Lower leg skin (tissue), 3 donors: ENCODE data around the gene WDR62.

Experiments used
- POLR2A ChIP-seq, 2 donors: fragments of 450-650 bp; IDR thresholded peaks; one replicate each; pipeline ENCODE4 v1.6.1; 2016 to 2017; ENCODE audit warnings: antibody characterized with exemption in 2 of 2, mild to moderate bottlenecking in 1 of 2, moderate library complexity in 1 of 2
- TF ChIP-seq, protein P1 (sequence below), 3 donors: fragments of 450-650 bp; IDR thresholded peaks; one replicate each; pipeline ENCODE4 v1.5.1; 2016; ENCODE audit warnings: antibody characterized with exemption in 3 of 3, mild to moderate bottlenecking in 3 of 3, moderate library complexity in 2 of 3

DNA sequence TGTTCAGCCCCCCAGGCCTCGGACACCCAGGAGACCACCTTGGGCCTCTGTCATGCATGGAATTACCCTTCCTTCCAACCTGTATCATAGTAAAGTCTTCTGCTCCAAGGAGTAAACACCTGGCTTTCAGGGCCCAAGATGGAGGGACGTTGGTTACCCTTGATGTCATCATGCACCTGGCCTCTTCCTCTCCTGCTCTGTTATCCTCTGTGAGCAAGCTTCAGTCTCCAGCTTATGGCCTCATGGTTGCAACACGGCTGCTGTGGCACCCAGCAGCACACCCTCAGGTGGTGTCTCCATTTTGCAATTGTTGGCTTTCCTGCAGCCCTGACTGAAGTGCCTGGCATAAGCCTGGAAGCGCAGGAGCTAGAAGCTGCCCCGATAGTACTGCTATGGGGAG, 52.3 kb downstream of the WDR62 start:
- no peak for TF ChIP-seq POLR2A (IDR thresholded peaks at IDR 0.05)
- TF ChIP-seq, protein P1, sequence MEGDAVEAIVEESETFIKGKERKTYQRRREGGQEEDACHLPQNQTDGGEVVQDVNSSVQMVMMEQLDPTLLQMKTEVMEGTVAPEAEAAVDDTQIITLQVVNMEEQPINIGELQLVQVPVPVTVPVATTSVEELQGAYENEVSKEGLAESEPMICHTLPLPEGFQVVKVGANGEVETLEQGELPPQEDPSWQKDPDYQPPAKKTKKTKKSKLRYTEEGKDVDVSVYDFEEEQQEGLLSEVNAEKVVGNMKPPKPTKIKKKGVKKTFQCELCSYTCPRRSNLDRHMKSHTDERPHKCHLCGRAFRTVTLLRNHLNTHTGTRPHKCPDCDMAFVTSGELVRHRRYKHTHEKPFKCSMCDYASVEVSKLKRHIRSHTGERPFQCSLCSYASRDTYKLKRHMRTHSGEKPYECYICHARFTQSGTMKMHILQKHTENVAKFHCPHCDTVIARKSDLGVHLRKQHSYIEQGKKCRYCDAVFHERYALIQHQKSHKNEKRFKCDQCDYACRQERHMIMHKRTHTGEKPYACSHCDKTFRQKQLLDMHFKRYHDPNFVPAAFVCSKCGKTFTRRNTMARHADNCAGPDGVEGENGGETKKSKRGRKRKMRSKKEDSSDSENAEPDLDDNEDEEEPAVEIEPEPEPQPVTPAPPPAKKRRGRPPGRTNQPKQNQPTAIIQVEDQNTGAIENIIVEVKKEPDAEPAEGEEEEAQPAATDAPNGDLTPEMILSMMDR (IDR thresholded peaks at IDR 0.05), result no peak
